Stimulated activated CD4-positive, alpha-beta T cell treated with anti-CD3 and anti-CD28 coated beads, Interleukin-1b, Interleukin-23, amount 100 ng/mL, for 4 hours (primary cell): Measurements from ENCODE around the gene BRD1.
A peak's percentile ranks its signal among the peaks of the same experiment; 100 is the strongest.

Experiments used
- DNase-seq, 2 donors: peaks; one replicate each; pipeline ENCODE4 v3.0.0-alpha.2; 2020; ENCODE audit warnings: low read depth in 2 of 2

Gene BRD1

GRCh38 chr22:49801391-49802060 lies 26.1 kb downstream of the BRD1 start:
- no peak for DNase-seq

- DNase-seq = no peak
These were observed 27.1 kb downstream of the BRD1 start for GRCh38 chr22:49800408-49801238.

GRCh38 chr22:49799431-49800075 lies 28.1 kb downstream of the BRD1 start:
- no peak for DNase-seq

GRCh38 chr22:49798486-49799151 lies 29.1 kb downstream of the BRD1 start:
- no peak for DNase-seq

- DNase-seq = no peak
These were observed 30.0 kb downstream of the BRD1 start for GRCh38 chr22:49797706-49798105.

GRCh38 chr22:49796596-49797270 lies 30.9 kb downstream of the BRD1 start:
- no peak for DNase-seq

- no peak for DNase-seq
These were observed 32.2 kb downstream of the BRD1 start for GRCh38 chr22:49795521-49795920.

- no peak for DNase-seq
These were observed 33.8 kb downstream of the BRD1 start for GRCh38 chr22:49793871-49794270.

- no peak for DNase-seq
These were observed 34.4 kb downstream of the BRD1 start for GRCh38 chr22:49793296-49793695.

GRCh38 chr22:49792107-49792506 lies 35.6 kb downstream of the BRD1 start:
- no peak for DNase-seq

GRCh38 chr22:49791682-49792081 lies 36.0 kb downstream of the BRD1 start:
- no peak for DNase-seq

GRCh38 chr22:49790912-49791311 lies 36.8 kb downstream of the BRD1 start:
- DNase-seq = no peak

GRCh38 chr22:49789289-49790141 lies 38.2 kb downstream of the BRD1 start:
- DNase-seq = peak in 1 of 2 donors; percentile 17

GRCh38 chr22:49788504-49788903 lies 39.2 kb downstream of the BRD1 start:
- DNase-seq = no peak

- DNase-seq = no peak
These were observed 39.8 kb downstream of the BRD1 start for GRCh38 chr22:49787861-49788260.

- no peak for DNase-seq
These were observed 40.5 kb downstream of the BRD1 start for GRCh38 chr22:49786976-49787706.

- DNase-seq = no peak
These were observed 41.7 kb downstream of the BRD1 start for GRCh38 chr22:49785841-49786471.

GRCh38 chr22:49785046-49785521 lies 42.6 kb downstream of the BRD1 start:
- no peak for DNase-seq

- no peak for DNase-seq
These were observed 43.1 kb downstream of the BRD1 start for GRCh38 chr22:49784630-49784971.
